Measurements from ENCODE around the gene ELANE.
"Not testable (repeated sequence)": the region's sequence is repeated elsewhere in the genome, so short reads cannot be mapped to it uniquely, and the experiment has no call there.

ELANE gene

GRCh38 chr19:843180-843835 lies 8.8 kb upstream of the ELANE start:
- no peak for DNase-seq

GRCh38 chr19:843836-844545 lies 8.1 kb upstream of the ELANE start:
- DNase-seq, result no peak

- DNase-seq, result no peak
Measured at GRCh38 chr19:844546-844971, 7.5 kb upstream of the ELANE start.

GRCh38 chr19:845707-846521 lies 6.2 kb upstream of the ELANE start:
- no peak for DNase-seq

- DNase-seq, result no peak
Measured at GRCh38 chr19:848386-848921, 3.6 kb upstream of the ELANE start.

- DNase-seq, result not testable (repeated sequence)
Measured at GRCh38 chr19:849195-849594, 2.9 kb upstream of the ELANE start.

GRCh38 chr19:850221-850978 lies 1.7 kb upstream of the ELANE start:
- DNase-seq, result peak in 1 of 2 donors; percentile 33

- no peak for DNase-seq
Measured at GRCh38 chr19:850979-851335, 1.1 kb upstream of the ELANE start.

GRCh38 chr19:853014-853585 lies 997 bp downstream of the ELANE start:
- DNase-seq, result no peak

GRCh38 chr19:853614-854220 lies 1.6 kb downstream of the ELANE start:
- not testable (repeated sequence) for DNase-seq

GRCh38 chr19:854549-854948 lies 2.4 kb downstream of the ELANE start:
- no peak for DNase-seq

GRCh38 chr19:855142-855541 lies 3.0 kb downstream of the ELANE start:
- DNase-seq, result no peak

GRCh38 chr19:855566-856120 lies 3.5 kb downstream of the ELANE start:
- DNase-seq, result no peak

GRCh38 chr19:858284-858683 lies 6.2 kb downstream of the ELANE start:
- no peak for DNase-seq

GRCh38 chr19:858868-859843 lies 7.1 kb downstream of the ELANE start, which contains the start of gene CFD:
TSS of gene CFD (plus strand) at chr19:859664. CDS start at chr19:859690, 26 bp downstream.
- DNase-seq, result peak; percentile 13 to 60

- no peak for DNase-seq
Measured at GRCh38 chr19:861141-861755, 9.1 kb downstream of the ELANE start.

GRCh38 chr19:861756-862580 lies 9.9 kb downstream of the ELANE start:
- peak; percentile 32 to 64 for DNase-seq

GRCh38 chr19:862581-863314 lies 10.6 kb downstream of the ELANE start:
- peak in 1 of 2 donors; percentile 48 for DNase-seq

Measured in bone marrow (tissue), 2 donors.